Smooth muscle cell (in vitro differentiated cells): Measurements from ENCODE around the gene MTMR4. TPM values are rescaled to one million over a fixed set of nuclear protein-coding genes. Genes with fewer than 3 reads are reported as not detected.

Experiments
- DNase-seq: peaks from one replicate; lab custom pipeline; 2025; ENCODE audit not compliant: unreplicated experiment; lab: John Stamatoyannopoulos, UW
- H2AFZ ChIP-seq: fragments of 200-600 bp; sonication (generic); 2 replicates; pipeline ENCODE4 v1.6.0; 2016; ENCODE audit warnings: antibody characterized with exemption, low read depth, mild to moderate bottlenecking
- H3F3A ChIP-seq: fragments of 200-600 bp; sonication (generic); 2 replicates; pipeline ENCODE4 v1.6.0; 2017; ENCODE audit warnings: antibody characterized with exemption, low read depth
- H3K27ac ChIP-seq: fragments of 200-600 bp; sonication (generic); 2 replicates; pipeline ENCODE4 v1.5.1; 2016; ENCODE audit warnings: low read depth, mild to moderate bottlenecking
- H3K27me3 ChIP-seq: fragments of 200-600 bp; sonication (generic); 2 replicates; pipeline ENCODE4 v1.6.1; 2016; ENCODE audit warnings: low read depth, mild to moderate bottlenecking
- H3K36me3 ChIP-seq: fragments of 200-600 bp; sonication (generic); 2 replicates; pipeline ENCODE4 v1.5.1; 2016; ENCODE audit warnings: low read depth
- H3K4me1 ChIP-seq: fragments of 200-600 bp; sonication (generic); 2 replicates; pipeline ENCODE4 v1.5.1; 2016; ENCODE audit warnings: low read depth
- H3K4me2 ChIP-seq: fragments of 200-600 bp; sonication (generic); 2 replicates; pipeline ENCODE4 v1.6.0; 2016; ENCODE audit warnings: mild to moderate bottlenecking
- H3K4me3 ChIP-seq: fragments of 200-600 bp; sonication (generic); 2 replicates; pipeline ENCODE4 v1.5.1; 2016; ENCODE audit warnings: mild to moderate bottlenecking
- H3K79me2 ChIP-seq: fragments of 200-600 bp; sonication (generic); 2 replicates; pipeline ENCODE4 v1.6.0; 2016; ENCODE audit warnings: low read depth, mild to moderate bottlenecking
- H3K9ac ChIP-seq: fragments of 200-600 bp; sonication (generic); 2 replicates; pipeline ENCODE4 v1.6.0; 2016; ENCODE audit warnings: low read depth
- H3K9me3 ChIP-seq: fragments of 200-600 bp; sonication (generic); replicated peaks from 2 replicates; pipeline ENCODE4 v1.5.1; 2016; ENCODE audit warnings: low read depth
- H4K20me1 ChIP-seq: fragments of 200-600 bp; sonication (generic); 2 replicates; pipeline ENCODE4 v1.6.0; 2016; ENCODE audit warnings: low read depth
- WGBS: methylation state at CpG from one replicate; pipeline ENCODE4 v1.1.7; 2016; ENCODE audit warnings: low lambda C conversion rate; 5-methylcytosine and 5-hydroxymethylcytosine counted together
- polyA plus RNA-seq: library from polyadenylated mRNA; unstranded; fragments of >200 nt; fragmentation: Nextera tagmentation; extraction: Ambion mirVana; gene quantifications from 2 replicates; pipeline ENCODE4 v1.2.1, GENCODE V29; 2016
- total RNA-seq: library from RNA; depleted of rRNA; stranded (reverse); fragments of >200 nt; gene quantifications from 2 replicates; pipeline ENCODE4 v1.2.3, GENCODE V29; 2014
- TF ChIP-seq, protein P1 (sequence below): fragments of 200-600 bp; sonication (generic); IDR thresholded peaks from 2 replicates; pipeline ENCODE4 v1.5.1; 2017; ENCODE audit warnings: borderline replicate concordance, mild to moderate bottlenecking, antibody characterized with exemption; ENCODE audit not compliant: insufficient read depth, poor library complexity, severe bottlenecking

The MTMR4 gene
- total and polyA plus RNA-seq, 2 experiments from 2014 or later, result 15.8 to 25.4 TPM

DNA sequence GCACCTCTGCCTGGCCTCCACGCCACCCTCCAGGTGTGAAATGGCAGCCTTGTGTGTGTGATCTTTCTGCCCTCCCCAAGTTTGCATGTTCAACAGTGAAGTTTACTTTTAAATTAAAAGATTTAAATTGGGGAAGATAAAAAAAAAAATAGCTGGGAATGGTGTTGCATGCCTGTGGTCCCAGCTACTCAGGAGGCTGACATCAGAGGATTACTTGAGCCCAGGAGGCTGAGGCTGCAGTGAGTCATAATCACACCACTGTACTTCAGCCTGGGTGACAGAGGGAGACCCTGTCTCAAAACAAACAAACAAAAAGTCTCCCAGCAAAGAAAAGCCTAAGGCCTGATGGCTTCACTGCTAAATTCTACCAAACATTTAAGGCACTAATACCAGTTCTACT, 61.7 kb downstream of the MTMR4 start:
- Histone ChIP-seq H3K36me3 (no peaks in the 10 kb centered on the region), H3K4me3 (no peak overlapping the region), H3K27ac (peak overlapping the region; percentile 77), H3K4me2 (no peak overlapping the region), H3K9me3 (no peaks in the 10 kb centered on the region), H3K79me2 (no peaks in the 10 kb centered on the region), H3F3A (no peaks in the 10 kb centered on the region), H3K9ac (peak overlapping the region; percentile 63), H3K27me3 (no peaks in the 10 kb centered on the region), H4K20me1 (no peaks in the 10 kb centered on the region), H3K4me1 (no peaks in the 10 kb centered on the region), H2AFZ (no peak overlapping the region)
- 100% methylated on average over 1 of the region's 1 CpG for WGBS
- TF ChIP-seq, protein P1, sequence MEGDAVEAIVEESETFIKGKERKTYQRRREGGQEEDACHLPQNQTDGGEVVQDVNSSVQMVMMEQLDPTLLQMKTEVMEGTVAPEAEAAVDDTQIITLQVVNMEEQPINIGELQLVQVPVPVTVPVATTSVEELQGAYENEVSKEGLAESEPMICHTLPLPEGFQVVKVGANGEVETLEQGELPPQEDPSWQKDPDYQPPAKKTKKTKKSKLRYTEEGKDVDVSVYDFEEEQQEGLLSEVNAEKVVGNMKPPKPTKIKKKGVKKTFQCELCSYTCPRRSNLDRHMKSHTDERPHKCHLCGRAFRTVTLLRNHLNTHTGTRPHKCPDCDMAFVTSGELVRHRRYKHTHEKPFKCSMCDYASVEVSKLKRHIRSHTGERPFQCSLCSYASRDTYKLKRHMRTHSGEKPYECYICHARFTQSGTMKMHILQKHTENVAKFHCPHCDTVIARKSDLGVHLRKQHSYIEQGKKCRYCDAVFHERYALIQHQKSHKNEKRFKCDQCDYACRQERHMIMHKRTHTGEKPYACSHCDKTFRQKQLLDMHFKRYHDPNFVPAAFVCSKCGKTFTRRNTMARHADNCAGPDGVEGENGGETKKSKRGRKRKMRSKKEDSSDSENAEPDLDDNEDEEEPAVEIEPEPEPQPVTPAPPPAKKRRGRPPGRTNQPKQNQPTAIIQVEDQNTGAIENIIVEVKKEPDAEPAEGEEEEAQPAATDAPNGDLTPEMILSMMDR, result no peak
- DNase-seq, result no peak

DNA sequence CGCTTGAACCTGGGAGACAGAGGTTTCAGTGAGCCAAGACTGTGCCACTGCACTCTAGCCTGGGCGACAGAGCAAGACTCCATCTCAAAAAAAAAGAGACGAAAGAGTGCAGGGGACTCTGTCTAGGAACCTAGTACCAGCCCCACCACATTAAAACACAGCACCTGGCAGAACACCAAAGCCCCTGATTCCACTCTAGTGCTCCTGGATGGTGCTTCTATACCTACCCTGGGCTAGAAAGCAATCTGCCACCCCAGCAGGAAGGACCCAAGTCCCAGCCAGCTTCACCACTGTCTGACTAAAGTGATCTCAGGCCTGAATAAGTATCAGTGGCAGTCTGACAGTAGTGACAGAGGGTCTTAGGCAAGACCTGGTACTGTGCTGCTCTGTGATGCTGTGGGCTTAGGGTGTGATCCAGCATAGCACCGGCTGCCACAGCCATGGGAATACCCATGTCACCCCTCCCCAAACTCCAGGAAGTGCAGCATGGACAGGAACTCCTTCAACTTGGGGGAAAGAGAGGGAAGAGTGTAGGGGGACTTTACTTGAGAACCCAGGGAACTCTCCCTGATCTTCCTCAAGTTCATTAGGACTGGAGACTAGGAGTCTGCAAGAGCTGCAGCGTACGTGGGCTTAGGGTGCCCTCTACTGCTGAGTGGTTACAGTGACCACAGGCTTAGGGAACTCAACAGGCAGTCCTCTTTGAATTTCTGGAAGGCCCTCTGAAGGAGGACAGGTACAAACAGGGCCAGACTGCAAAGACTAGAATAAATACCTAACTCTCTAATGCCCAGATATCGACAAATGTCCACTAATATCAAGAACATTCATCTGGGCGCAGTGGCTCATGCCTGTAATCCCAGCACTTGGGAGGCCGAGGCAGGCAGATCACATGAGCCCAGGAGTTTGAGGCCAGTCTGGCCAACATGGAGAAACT, 67.1 kb downstream of the MTMR4 start:
- Histone ChIP-seq H3K27ac (no peak overlapping the region), H2AFZ (no peak overlapping the region), H3K4me3 (no peak overlapping the region), H3F3A (no peaks in the 10 kb centered on the region), H4K20me1 (no peaks in the 10 kb centered on the region), H3K9ac (no peak overlapping the region), H3K4me1 (no peaks in the 10 kb centered on the region), H3K9me3 (no peaks in the 10 kb centered on the region), H3K79me2 (no peaks in the 10 kb centered on the region), H3K27me3 (no peaks in the 10 kb centered on the region), H3K4me2 (no peak overlapping the region), H3K36me3 (no peaks in the 10 kb centered on the region)
- DNase-seq, result no peak
- TF ChIP-seq, protein P1, result peak; percentile 68
- WGBS, result 63% methylated on average over 9 of the region's 9 CpGs

DNA sequence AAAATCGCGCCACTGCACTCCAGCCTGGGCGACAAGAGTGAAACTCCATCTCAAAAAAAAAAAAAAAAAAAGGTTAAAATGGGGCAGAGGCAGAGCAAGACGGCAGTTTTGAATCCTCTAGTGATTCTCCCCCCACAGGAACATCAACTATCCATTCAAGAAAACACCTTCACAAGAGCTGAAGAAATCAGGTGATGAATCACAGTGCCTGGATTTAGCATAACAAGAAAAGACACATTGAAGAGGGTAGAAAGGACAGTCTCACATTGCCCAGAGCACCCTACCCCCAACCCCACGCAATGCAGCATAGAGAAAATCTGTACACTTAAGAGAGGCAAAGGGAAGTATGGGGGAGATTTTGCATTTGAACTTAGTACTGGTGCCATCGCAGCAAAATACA, 68.4 kb downstream of the MTMR4 start:
- H3K4me3 ChIP-seq, result no peak overlapping the region
- H3F3A ChIP-seq, result no peaks in the 10 kb centered on the region
- H3K9me3 ChIP-seq, result no peaks in the 10 kb centered on the region
- TF ChIP-seq, protein P1, result no peak
- WGBS, result 84% methylated on average over 6 of the region's 6 CpGs
- no peak overlapping the region for H3K27ac ChIP-seq
- no peak for DNase-seq
- H3K4me1 ChIP-seq, result no peaks in the 10 kb centered on the region
- no peaks in the 10 kb centered on the region for H4K20me1 ChIP-seq
- no peak overlapping the region for H2AFZ ChIP-seq
- no peak overlapping the region for H3K4me2 ChIP-seq
- peaks cover 5% of the 10 kb centered on the region for H3K27me3 ChIP-seq
- H3K9ac ChIP-seq, result no peak overlapping the region
- no peaks in the 10 kb centered on the region for H3K79me2 ChIP-seq
- H3K36me3 ChIP-seq, result no peaks in the 10 kb centered on the region

Other genes starting within 250 kb of the MTMR4 start
- not detected in 2 replicates for gene MPO, start 233.7 kb downstream of the MTMR4 start, total RNA-seq
- gene MPO, start 233.7 kb downstream of the MTMR4 start, polyA plus RNA-seq, result 0.09 TPM in 1 of 2 replicates, not detected in the other
- gene TSPOAP1, start 185.8 kb downstream of the MTMR4 start, total RNA-seq, result 4.3 and 7.0 TPM in 2 replicates
- gene TSPOAP1, start 185.8 kb downstream of the MTMR4 start, polyA plus RNA-seq, result 11.7 and 18.3 TPM in 2 replicates
- 58.5 and 66.1 TPM in 2 replicates for gene SUPT4H1, start 162.4 kb downstream of the MTMR4 start, total RNA-seq
- 92.4 and 107 TPM in 2 replicates for gene SUPT4H1, start 162.4 kb downstream of the MTMR4 start, polyA plus RNA-seq
- 3.2 and 3.8 TPM in 2 replicates for gene RNF43, start 97.1 kb downstream of the MTMR4 start, total RNA-seq
- gene RNF43, start 97.1 kb downstream of the MTMR4 start, polyA plus RNA-seq, result 0.17 and 2.1 TPM in 2 replicates
- gene HSF5, start 26.2 kb downstream of the MTMR4 start, total RNA-seq, result not detected in 2 replicates
- not detected in 2 replicates for gene HSF5, start 26.2 kb downstream of the MTMR4 start, polyA plus RNA-seq
- 0.04 TPM in 1 of 2 replicates, not detected in the other for gene TEX14, start 177.4 kb upstream of the MTMR4 start, total RNA-seq
- not detected in 2 replicates for gene TEX14, start 177.4 kb upstream of the MTMR4 start, polyA plus RNA-seq
- gene RAD51C, start 178.0 kb upstream of the MTMR4 start, total RNA-seq, result 20.9 and 23.2 TPM in 2 replicates
- gene RAD51C, start 178.0 kb upstream of the MTMR4 start, polyA plus RNA-seq, result 27.1 and 29.9 TPM in 2 replicates
- gene PPM1E, start 241.2 kb upstream of the MTMR4 start, total RNA-seq, result 0.72 and 1.6 TPM in 2 replicates
- 0.02 and 0.29 TPM in 2 replicates for gene PPM1E, start 241.2 kb upstream of the MTMR4 start, polyA plus RNA-seq